AG09309 (cell line): ENCODE measurements around the gene TRPM4.
"Not testable (repeated sequence)": the region's sequence is repeated elsewhere in the genome, so short reads cannot be mapped to it uniquely, and the experiment has no call there.

ENCODE experiments used
- DNase-seq: peaks from one replicate; pipeline ENCODE4 v3.0.0-alpha.2; 2010; ENCODE audit warnings: low read depth
- H3K4me3 ChIP-seq: 2 replicates; pipeline ENCODE4 v1.5.1; 2011; ENCODE audit warnings: mild to moderate bottlenecking, low read depth, low read length, moderate library complexity; ENCODE audit not compliant: control insufficient read depth
- TF ChIP-seq, protein P1 (sequence below): IDR thresholded peaks from 2 replicates; pipeline ENCODE4 v1.5.1; 2011; ENCODE audit warnings: mild to moderate bottlenecking, low read depth, low read length, inconsistent platforms; ENCODE audit not compliant: insufficient read depth, control insufficient read depth; ENCODE audit errors: missing control alignments

The TRPM4 gene

DNA sequence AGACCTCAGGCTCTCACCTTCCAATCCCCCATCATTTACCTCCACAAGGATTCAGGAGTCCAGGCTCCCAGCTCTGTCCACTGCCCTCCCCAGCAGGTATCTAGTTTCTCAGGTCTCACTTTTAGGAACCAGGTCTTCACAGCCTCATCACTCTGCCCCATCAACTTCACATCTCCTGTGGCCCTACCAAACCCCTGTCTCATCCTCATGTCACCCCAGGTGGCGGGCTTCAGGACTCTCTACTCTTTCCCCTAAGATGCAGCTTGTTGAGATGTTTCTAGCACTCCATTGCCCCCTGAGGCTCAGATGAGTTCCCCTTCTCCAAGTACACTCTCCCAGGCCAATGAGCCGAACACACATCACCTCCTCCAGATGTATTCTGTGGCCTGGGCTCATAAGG, 36.7 kb upstream of the TRPM4 start:
- DNase-seq, result no peak
- no peak overlapping the region for H3K4me3 ChIP-seq
- TF ChIP-seq, protein P1, sequence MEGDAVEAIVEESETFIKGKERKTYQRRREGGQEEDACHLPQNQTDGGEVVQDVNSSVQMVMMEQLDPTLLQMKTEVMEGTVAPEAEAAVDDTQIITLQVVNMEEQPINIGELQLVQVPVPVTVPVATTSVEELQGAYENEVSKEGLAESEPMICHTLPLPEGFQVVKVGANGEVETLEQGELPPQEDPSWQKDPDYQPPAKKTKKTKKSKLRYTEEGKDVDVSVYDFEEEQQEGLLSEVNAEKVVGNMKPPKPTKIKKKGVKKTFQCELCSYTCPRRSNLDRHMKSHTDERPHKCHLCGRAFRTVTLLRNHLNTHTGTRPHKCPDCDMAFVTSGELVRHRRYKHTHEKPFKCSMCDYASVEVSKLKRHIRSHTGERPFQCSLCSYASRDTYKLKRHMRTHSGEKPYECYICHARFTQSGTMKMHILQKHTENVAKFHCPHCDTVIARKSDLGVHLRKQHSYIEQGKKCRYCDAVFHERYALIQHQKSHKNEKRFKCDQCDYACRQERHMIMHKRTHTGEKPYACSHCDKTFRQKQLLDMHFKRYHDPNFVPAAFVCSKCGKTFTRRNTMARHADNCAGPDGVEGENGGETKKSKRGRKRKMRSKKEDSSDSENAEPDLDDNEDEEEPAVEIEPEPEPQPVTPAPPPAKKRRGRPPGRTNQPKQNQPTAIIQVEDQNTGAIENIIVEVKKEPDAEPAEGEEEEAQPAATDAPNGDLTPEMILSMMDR, result no peak

DNA sequence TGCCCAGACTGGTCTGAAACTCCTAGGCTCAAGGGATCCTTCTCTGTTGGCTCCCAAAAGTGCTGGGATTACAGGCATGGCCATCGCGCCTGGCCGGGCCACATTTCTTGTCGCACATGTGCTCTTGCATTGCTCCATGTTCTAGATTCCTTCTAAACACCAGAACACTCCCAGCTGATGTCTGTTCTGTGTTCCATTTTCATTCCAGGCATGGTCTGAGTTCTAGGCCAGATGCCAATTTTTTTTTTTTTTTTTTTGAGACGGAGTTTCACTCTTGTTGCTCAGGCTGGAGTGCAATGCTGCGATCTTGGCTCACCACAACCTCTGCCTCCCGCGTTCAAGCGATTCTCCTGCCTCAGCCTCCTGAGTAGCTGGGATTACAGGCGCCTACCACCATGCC, 35.8 kb upstream of the TRPM4 start:
- H3K4me3 ChIP-seq, DNase-seq: not testable (repeated sequence)

DNA sequence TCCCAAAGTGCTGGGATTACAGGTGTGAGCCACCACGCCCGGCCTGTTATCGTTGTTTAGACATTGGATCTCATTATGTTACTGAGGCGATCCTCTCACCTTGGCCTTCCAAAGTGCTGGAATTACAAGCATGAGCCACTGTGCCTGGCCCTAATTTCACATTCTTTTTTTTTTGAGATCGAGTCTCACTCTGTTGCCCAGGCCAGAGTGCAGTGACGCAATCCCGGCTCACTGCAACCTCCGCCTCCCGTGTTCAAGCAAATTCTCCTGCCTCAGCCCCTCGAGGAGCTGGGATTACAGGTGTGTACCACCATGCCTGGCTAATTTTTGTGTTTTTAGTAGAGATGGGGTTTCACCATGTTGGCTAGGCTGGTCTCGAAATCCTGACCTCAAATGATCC, 34.3 kb upstream of the TRPM4 start:
- not testable (repeated sequence) for H3K4me3 ChIP-seq, DNase-seq

DNA sequence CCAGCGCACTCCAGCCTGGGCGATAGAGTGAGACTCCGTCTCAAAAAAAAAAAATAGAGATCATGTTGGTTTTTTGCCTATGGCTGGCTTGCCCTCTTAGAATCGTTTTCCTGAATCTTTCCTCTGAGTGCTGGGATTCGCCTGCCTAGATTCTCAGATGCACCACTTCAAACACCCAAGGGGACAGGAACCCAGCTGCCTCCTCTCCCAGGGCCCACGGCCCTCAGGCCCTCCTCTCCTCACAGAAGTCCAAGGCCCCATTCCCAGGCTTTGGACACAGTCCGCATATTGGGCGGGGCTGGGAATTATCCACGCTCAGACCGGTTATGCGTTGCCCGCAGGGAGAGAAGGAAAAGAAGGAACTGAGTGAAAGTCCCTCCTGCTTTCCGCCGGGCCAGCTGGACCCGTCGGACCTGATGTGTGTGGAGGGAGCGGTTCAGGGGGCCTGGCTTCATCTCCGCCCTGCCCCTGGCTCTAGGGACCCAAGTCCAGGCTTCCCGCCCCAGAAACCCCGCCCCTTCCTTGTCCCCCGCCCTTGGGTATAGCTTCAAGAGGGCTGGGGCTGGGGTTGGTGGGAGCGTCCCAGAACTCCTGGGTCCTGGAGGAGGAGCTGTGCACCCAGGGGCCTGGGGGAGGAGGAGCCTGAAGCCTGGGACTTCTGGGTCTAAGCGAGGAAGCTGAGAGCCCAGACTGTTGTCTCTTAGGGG, 32.4 kb upstream of the TRPM4 start:
- TF ChIP-seq, protein P1, result no peak
- DNase-seq, result no peak
- H3K4me3 ChIP-seq, result no peak overlapping the region

DNA sequence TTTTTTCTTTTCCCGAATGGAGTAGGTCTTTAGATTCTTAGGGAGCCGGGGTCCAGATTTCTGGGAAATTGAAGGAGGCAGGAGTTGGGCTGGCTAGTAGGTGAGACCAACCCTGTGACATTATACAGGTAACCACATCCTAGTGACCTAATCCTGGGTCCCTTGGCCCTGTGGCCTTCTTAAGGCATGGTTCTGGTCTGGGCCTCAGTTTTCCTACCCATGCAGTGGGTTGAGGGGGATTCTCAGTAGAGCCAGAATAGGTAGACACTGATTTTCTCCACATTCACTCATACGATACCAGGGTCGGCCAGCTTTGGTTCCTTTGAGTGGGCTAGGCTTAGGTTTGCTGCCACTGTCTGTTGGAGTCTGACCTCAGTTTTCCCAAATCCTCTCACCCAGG, 31.0 kb upstream of the TRPM4 start:
- TF ChIP-seq, protein P1, result no peak
- DNase-seq, result no peak
- H3K4me3 ChIP-seq, result no peak overlapping the region

DNA sequence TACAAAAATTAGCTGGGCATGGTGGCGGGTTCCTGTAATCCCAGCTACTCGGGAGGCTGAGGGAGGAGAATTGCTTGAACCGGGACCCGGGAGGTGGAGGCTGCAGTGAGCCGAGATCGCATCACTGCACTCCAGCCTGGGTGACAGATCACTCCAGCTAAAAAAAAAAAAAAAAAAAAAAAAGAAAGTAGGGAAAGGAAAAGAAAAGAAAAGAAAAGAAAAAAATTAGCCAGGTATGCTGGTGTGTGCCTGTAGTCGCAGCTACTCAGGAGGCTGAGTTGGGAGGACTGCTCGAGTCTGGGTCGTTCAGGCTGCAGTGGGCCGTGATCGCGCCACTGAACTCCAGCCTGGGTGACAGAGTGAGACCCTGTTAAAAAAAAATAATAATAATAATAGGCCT, 30.4 kb upstream of the TRPM4 start:
- not testable (repeated sequence) for DNase-seq, H3K4me3 ChIP-seq

DNA sequence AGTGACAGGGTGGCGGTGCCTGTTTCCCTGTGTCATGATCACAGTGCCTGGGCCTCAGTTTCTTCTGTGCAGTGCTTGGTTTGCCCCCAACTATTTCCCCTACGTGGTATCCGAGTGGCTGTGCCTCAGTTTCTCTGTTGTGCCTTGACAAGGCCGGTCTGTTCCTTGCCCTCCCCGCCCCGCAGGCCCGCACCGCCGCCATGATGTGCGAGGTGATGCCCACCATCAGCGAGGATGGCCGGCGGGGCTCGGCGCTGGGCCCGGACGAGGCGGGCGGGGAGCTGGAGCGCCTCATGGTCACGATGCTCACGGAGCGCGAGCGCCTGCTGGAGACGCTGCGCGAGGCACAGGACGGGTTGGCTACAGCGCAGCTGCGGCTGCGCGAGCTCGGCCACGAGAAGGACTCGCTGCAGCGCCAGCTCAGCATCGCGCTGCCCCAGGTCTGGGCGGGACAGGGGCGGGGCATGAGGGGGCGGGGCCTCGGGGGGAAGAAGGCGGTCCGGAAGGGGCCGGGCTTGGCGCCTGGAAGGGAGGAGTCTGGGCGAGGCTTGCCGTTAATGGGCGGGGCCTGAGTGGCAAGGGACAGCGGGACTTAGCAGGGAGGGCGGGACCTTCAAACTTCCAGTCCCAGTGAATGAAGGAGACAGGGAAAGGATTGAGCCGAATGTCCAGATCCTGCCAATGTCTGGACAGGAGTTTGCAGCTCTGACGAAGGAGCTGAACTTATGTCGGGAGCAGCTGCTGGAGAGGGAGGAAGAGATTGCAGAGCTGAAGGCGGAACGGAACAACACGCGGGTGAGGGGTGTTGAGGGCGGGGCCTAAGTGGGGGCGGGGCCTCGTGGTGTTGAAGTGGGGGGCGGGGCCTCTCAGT, 29.7 kb upstream of the TRPM4 start:
- peak; percentile 77 for DNase-seq
- TF ChIP-seq, protein P1, result no peak
- H3K4me3 ChIP-seq, result peak overlapping the region; percentile 29

DNA sequence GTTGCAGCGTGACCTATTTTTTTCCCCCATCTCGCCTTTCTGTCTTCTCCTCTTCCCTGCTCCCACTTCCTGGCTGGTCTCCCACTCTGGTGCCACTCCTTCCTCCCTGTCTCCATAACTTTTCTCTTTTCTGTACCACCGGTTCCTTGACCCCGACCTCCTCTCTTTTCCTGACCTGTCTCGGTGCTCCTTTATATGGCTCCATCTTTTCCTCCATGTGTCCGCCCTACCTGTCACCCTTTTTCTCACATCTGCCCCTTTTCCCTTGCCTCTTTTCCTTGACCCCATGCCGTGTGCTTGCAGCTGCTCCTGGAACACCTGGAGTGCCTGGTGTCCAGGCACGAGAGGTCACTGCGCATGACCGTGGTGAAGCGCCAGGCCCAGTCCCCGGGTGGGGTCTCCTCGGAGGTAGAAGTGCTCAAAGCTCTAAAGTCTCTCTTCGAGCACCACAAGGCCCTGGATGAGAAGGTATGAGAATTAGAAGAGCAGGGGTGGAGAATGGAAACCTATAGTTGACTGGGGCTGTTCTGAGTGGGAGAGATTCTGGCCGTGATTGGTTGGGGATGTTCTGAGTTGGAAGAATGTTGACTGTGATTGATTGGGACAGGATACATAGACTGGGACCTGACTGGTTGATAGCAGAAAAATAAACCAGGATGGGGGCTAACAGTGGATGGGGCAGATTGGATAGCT, 28.9 kb upstream of the TRPM4 start:
- DNase-seq, result no peak
- no peak overlapping the region for H3K4me3 ChIP-seq
- TF ChIP-seq, protein P1, result no peak
